Osteoblast (primary cell): ENCODE results near the gene CRAT. TPM values are rescaled to one million over a fixed set of nuclear protein-coding genes. Genes with fewer than 3 reads are reported as not detected.
A peak's percentile ranks its signal among the peaks of the same experiment; 100 is the strongest.

ENCODE experiments used
- DNase-seq: peaks from one replicate; pipeline ENCODE4 v3.0.0; 2011; ENCODE audit warnings: low spot score, mixed read lengths; ENCODE audit not compliant: insufficient read length; ENCODE audit errors: missing footprints
- H2AFZ ChIP-seq: 2 replicates; pipeline ENCODE4 v1.6.0; 2011; ENCODE audit warnings: mild to moderate bottlenecking, low read length
- H3K27ac ChIP-seq: 2 replicates; pipeline ENCODE4 v1.5.1; 2011; ENCODE audit warnings: mild to moderate bottlenecking, low read depth, low read length, moderate library complexity
- H3K27me3 ChIP-seq: 2 replicates; pipeline ENCODE4 v1.6.0; 2012; ENCODE audit warnings: mild to moderate bottlenecking, control low read depth, inconsistent platforms, low read length, moderate library complexity; ENCODE audit not compliant: insufficient read depth
- H3K36me3 ChIP-seq: 2 replicates; pipeline ENCODE4 v1.5.1; 2011; ENCODE audit warnings: mild to moderate bottlenecking, low read length, control low read depth, moderate library complexity; ENCODE audit not compliant: insufficient read depth
- H3K4me1 ChIP-seq: 2 replicates; pipeline ENCODE4 v1.5.1; 2011; ENCODE audit warnings: mild to moderate bottlenecking, low read length, control low read depth, moderate library complexity; ENCODE audit not compliant: insufficient read depth
- H3K4me2 ChIP-seq: 2 replicates; pipeline ENCODE4 v1.6.0; 2011; ENCODE audit warnings: mild to moderate bottlenecking, low read length; ENCODE audit not compliant: insufficient read depth
- H3K4me3 ChIP-seq: fragments of 200-600 bp; sonication (generic); 3 replicates; pipeline ENCODE4 v1.5.1; 2012; ENCODE audit warnings: mild to moderate bottlenecking, low read length, inconsistent platforms; ENCODE audit not compliant: insufficient read depth
- H3K79me2 ChIP-seq: 2 replicates; pipeline ENCODE4 v1.6.0; 2012; ENCODE audit warnings: mild to moderate bottlenecking, low read length, control low read depth, inconsistent platforms; ENCODE audit not compliant: insufficient read depth
- H3K9me3 ChIP-seq: 2 replicates; pipeline ENCODE4 v1.5.1; 2011; ENCODE audit warnings: low read depth, low read length, control low read depth
- H4K20me1 ChIP-seq: 2 replicates; pipeline ENCODE4 v1.6.0; 2012; ENCODE audit warnings: mild to moderate bottlenecking, low read length, control low read depth; ENCODE audit not compliant: insufficient read depth
- CTCF ChIP-seq: IDR thresholded peaks from 2 replicates; pipeline ENCODE4 v1.5.1; 2011; ENCODE audit warnings: mild to moderate bottlenecking, low read depth, low read length, moderate library complexity; ENCODE audit errors: extremely low read depth
- total RNA-seq: library from RNA; depleted of rRNA; stranded (reverse); fragments of >200 nt; gene quantifications from 2 replicates; pipeline ENCODE4 v1.2.3, GENCODE V29; 2012

The CRAT gene
- total RNA-seq, 1 donor: 79.6 TPM

GRCh38 chr9:129058965-129059795 lies 51.4 kb downstream of the CRAT start:
- Histone ChIP-seq H4K20me1 (peaks cover 4% of the 10 kb centered on the region), H3K4me2 (peak overlapping the region; percentile 43), H3K4me1 (peaks cover 18% of the 10 kb centered on the region), H3K27ac (peak overlapping the region; percentile 23), H3K36me3 (peaks cover 35% of the 10 kb centered on the region), H3K79me2 (no peaks in the 10 kb centered on the region), H3K9me3 (no peaks in the 10 kb centered on the region), H2AFZ (no peak overlapping the region), H3K4me3 (no peak overlapping the region), H3K27me3 (no peaks in the 10 kb centered on the region)
- peak; percentile 96 for DNase-seq
- TF ChIP-seq CTCF: no peak

GRCh38 chr9:129054163-129054851 lies 56.3 kb downstream of the CRAT start:
- Histone ChIP-seq H3K27ac (no peak overlapping the region), H3K9me3 (no peaks in the 10 kb centered on the region), H3K4me3 (no peak overlapping the region), H3K4me2 (no peak overlapping the region), H3K4me1 (peaks cover 12% of the 10 kb centered on the region), H3K79me2 (no peaks in the 10 kb centered on the region), H2AFZ (no peak overlapping the region), H3K27me3 (no peaks in the 10 kb centered on the region), H4K20me1 (peaks cover 4% of the 10 kb centered on the region), H3K36me3 (peaks cover 15% of the 10 kb centered on the region)
- no peak for DNase-seq
- TF ChIP-seq CTCF: no peak

- Histone ChIP-seq H3K27ac (no peak overlapping the region), H2AFZ (no peak overlapping the region), H3K9me3 (no peaks in the 10 kb centered on the region), H3K79me2 (no peaks in the 10 kb centered on the region), H4K20me1 (no peaks in the 10 kb centered on the region), H3K4me1 (peaks cover 3% of the 10 kb centered on the region), H3K27me3 (no peaks in the 10 kb centered on the region), H3K36me3 (peaks cover 25% of the 10 kb centered on the region), H3K4me3 (no peak overlapping the region), H3K4me2 (no peak overlapping the region)
- peak; percentile 43 for DNase-seq
- TF ChIP-seq CTCF: no peak
Measured at GRCh38 chr9:129053020-129053419, 57.6 kb downstream of the CRAT start.

GRCh38 chr9:129052592-129052991 lies 58.0 kb downstream of the CRAT start:
- TF ChIP-seq CTCF: no peak
- peaks cover 26% of the 10 kb centered on the region for H3K36me3 ChIP-seq
- H3K9me3 ChIP-seq: no peaks in the 10 kb centered on the region
- DNase-seq: peak; percentile 39
- no peaks in the 10 kb centered on the region for H3K4me1 ChIP-seq
- no peak overlapping the region for H3K4me2 ChIP-seq
- H3K4me3 ChIP-seq: no peak overlapping the region
- no peak overlapping the region for H3K27ac ChIP-seq
- H3K27me3 ChIP-seq: no peaks in the 10 kb centered on the region
- H3K79me2 ChIP-seq: no peaks in the 10 kb centered on the region
- no peaks in the 10 kb centered on the region for H4K20me1 ChIP-seq
- no peak overlapping the region for H2AFZ ChIP-seq
